ENCODE data around the gene CDS1.

The CDS1 gene

DNA sequence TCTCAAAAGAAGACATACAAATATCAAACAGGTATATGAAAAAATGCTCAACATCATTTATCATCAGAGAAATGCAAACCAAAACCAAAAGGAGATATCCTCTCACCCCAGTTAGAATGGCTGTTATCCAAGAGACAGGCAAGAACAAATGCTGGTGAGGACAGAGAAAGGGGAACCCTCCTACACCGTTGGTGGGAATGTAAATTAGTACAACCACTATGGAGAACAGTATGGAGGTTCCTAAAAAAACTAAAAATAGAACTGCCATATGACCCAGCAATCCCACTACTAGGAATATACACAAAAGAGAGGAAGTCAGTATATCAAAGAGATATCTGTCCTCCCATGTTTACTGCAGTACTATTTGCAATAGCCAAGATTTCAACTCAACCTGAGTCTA, 83.5 kb downstream of the CDS1 start:
- TF ChIP-seq, protein P1, sequence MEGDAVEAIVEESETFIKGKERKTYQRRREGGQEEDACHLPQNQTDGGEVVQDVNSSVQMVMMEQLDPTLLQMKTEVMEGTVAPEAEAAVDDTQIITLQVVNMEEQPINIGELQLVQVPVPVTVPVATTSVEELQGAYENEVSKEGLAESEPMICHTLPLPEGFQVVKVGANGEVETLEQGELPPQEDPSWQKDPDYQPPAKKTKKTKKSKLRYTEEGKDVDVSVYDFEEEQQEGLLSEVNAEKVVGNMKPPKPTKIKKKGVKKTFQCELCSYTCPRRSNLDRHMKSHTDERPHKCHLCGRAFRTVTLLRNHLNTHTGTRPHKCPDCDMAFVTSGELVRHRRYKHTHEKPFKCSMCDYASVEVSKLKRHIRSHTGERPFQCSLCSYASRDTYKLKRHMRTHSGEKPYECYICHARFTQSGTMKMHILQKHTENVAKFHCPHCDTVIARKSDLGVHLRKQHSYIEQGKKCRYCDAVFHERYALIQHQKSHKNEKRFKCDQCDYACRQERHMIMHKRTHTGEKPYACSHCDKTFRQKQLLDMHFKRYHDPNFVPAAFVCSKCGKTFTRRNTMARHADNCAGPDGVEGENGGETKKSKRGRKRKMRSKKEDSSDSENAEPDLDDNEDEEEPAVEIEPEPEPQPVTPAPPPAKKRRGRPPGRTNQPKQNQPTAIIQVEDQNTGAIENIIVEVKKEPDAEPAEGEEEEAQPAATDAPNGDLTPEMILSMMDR (IDR thresholded peaks at IDR 0.05; ENCODE audit: insufficient read depth, low read depth, low read length, missing control alignments) = no peak
- no peak for DNase-seq (ENCODE audit: low read depth)

DNA sequence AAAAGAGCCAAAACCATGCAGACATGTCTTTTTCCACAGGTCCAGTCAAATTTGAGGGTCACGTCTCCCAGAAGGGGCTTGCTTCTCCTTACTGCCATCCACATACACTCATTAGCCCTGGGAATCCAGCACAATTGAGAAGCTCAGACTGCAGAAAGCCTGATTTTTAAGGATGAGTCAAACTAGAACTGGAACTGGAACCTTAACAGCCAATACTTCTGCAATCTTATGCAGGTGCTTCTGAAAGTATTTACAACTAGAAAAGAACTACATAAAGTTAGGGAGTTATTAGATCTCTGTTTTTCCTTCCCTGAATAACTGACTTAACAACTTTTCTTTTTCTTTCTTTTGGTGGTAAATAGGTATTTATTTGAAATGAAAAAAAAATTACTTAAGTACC, 86.3 kb downstream of the CDS1 start:
- no peak for DNase-seq (ENCODE audit: low read depth)
- TF ChIP-seq, protein P1 (IDR thresholded peaks at IDR 0.05; ENCODE audit: insufficient read depth, low read depth, low read length, missing control alignments) = no peak
- H3K4me3 ChIP-seq (ENCODE audit: low read length) = no peak overlapping the region

More for the DNA sequence above, 83.5 kb downstream of the CDS1 start:
- no peak overlapping the region for H3K4me3 ChIP-seq (ENCODE audit: low read length)

DNA sequence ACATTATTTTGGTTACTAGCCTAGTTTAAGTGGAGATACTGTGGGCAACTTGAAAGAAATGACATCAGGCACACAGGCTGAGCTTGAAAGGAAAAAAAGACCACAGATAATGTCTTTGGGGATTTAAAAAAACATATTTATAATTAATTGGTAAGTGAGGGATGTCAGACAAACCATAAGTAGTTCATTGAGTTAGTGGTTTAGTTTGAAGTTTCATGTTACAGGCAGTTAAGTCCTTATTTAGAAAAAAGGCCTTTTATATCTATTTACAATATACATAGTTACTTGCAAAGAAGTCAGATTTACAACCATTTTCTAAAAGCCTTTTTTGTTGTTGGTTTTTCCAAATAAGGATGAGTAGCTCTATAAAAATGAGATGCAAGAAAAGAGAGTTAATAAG, 89.2 kb downstream of the CDS1 start:
- TF ChIP-seq, protein P1 (IDR thresholded peaks at IDR 0.05; ENCODE audit: insufficient read depth, low read depth, low read length, missing control alignments) = no peak
- DNase-seq (ENCODE audit: low read depth) = no peak
- no peak overlapping the region for H3K4me3 ChIP-seq (ENCODE audit: low read length)

DNA sequence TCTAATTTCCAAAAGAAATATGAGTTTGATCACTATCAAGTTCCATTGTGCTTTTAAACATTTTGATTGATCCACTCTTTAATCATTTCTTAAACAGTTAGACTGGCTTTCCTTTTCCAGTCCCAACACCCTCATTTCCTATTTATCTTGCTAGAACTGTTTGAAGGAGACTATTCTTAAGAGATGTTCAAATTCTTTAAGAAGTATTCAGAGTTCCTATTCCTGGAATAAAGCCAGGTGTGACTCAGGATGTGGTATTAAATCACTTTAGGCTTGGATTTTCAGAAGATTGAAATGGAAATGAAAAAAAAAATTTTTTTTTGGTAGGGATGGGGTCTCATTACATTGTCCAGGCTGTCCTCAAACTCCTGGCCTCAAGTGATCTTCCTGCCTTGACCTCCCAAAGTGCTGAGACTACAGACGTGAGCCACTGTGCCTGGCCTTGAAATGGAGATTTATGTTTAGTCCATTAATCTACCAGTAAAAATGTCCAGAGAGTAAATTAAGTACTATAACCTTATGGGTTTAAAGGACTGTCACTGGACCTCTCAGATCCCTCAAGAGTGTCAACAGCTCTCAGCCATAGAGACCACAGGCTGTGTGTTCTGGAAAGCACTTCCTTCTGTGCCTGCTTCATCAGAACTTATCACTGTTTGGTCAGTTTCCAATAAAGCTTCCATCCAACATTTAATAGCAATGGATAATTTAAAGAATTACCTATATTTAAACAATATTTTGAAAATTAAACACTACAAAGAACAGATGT, 90.7 kb downstream of the CDS1 start:
- H3K4me3 ChIP-seq (ENCODE audit: low read length) = no peak overlapping the region
- TF ChIP-seq, protein P1 (IDR thresholded peaks at IDR 0.05; ENCODE audit: insufficient read depth, low read depth, low read length, missing control alignments) = no peak
- DNase-seq (ENCODE audit: low read depth) = peak; percentile 86

DNA sequence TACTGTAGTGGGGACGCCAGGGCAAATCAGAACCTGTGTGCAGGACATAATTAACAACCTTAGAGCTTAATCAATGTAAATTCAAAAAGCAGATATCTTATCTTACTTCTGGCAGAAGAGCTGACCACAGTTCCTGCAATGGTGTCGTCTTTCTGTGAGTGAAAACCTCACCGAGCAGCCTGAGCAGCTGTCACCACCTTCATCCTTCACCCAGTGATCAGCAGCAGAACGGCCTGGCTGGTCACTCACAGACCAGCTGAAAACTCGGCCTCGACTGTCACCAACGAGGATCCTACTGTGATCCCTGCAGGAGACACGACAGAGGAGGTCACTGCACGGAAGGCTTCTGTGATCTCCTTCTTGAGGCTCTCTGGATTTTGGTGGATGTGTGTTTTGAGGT, 94.2 kb downstream of the CDS1 start:
- no peak overlapping the region for H3K4me3 ChIP-seq (ENCODE audit: low read length)
- DNase-seq (ENCODE audit: low read depth) = no peak
- TF ChIP-seq, protein P1 (IDR thresholded peaks at IDR 0.05; ENCODE audit: insufficient read depth, low read depth, low read length, missing control alignments) = no peak

DNA sequence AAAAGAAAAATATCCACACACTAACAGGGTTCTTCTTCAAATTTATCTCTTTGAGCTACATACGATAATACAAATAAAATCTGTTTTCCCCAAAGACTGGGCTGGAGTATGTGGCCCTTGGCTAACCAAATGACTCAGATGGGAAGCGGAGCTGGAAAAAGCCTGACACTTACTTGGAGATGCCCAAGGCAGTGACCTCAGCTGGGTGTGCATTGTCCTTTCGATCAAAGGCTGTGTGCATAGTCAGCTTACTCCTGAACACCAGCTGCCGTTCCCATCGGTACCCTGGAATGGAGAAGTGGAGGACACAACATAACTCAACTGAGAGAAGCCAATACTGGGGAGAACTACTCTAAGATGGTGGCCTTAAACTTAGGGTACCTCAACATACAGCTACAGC, 95.1 kb downstream of the CDS1 start:
- TF ChIP-seq, protein P1 (IDR thresholded peaks at IDR 0.05; ENCODE audit: insufficient read depth, low read depth, low read length, missing control alignments) = no peak
- no peak for DNase-seq (ENCODE audit: low read depth)
- H3K4me3 ChIP-seq (ENCODE audit: low read length) = no peak overlapping the region

Data from epithelial cell of esophagus (primary cell).